HFF-Myc (cell line): ENCODE measurements around the gene DYSF.

Experiments used
- DNase-seq: peaks from one replicate; pipeline ENCODE4 v3.0.0-alpha.2; 2011; ENCODE audit warnings: low read depth; ENCODE audit errors: extremely low read depth
- H3K4me3 ChIP-seq: replicated peaks from 2 replicates; pipeline ENCODE4 v1.5.1; 2011; ENCODE audit warnings: low read depth, mild to moderate bottlenecking, control low read depth, low read length
- TF ChIP-seq, protein P1 (sequence below): IDR thresholded peaks from 2 replicates; pipeline ENCODE4 v1.5.1; 2012; ENCODE audit warnings: mild to moderate bottlenecking, low read depth, low read length, control low read depth; ENCODE audit errors: missing control alignments

Gene DYSF

DNA sequence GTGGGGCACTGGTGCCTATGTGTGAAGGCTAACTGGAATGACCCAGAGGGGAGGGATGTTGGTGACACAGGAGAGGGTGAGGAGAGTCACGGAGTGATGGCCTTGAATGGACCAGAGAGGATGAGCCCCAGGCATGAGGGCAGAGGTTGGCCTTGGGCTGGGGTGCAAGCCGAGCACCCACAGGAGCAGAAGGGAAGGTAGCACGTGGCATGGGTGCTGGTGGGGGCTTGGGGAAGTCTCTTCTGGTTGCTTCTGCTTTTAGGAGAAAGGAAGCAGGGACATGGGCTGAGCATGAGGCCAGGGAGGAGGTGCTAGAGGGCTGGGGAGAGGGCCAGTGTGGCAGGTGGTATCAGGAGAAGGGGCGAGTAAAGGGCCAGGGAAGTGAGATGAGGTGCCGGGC, 183.8 kb downstream of the DYSF start:
- H3K4me3 ChIP-seq, result no peak overlapping the region
- TF ChIP-seq, protein P1, sequence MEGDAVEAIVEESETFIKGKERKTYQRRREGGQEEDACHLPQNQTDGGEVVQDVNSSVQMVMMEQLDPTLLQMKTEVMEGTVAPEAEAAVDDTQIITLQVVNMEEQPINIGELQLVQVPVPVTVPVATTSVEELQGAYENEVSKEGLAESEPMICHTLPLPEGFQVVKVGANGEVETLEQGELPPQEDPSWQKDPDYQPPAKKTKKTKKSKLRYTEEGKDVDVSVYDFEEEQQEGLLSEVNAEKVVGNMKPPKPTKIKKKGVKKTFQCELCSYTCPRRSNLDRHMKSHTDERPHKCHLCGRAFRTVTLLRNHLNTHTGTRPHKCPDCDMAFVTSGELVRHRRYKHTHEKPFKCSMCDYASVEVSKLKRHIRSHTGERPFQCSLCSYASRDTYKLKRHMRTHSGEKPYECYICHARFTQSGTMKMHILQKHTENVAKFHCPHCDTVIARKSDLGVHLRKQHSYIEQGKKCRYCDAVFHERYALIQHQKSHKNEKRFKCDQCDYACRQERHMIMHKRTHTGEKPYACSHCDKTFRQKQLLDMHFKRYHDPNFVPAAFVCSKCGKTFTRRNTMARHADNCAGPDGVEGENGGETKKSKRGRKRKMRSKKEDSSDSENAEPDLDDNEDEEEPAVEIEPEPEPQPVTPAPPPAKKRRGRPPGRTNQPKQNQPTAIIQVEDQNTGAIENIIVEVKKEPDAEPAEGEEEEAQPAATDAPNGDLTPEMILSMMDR, result no peak
- DNase-seq, result no peak

DNA sequence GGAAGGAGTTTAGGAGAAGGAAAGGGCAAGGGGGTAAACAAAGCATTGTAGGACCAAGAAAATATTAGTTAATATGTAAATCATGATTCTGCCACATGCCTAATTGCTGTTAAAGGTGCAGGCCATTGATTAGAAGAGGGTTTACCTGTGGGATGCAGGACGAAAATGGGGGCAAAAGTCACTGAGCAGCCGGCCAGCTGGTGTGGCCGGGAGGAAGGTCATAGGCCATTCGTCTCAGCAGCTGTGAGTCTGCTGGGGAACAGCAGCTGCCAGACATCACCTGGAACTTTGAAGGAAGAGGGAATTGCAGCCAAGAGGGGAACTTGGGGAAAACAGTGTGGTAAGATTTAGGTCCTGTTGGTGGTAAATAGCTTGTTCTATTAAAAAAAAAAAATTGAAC, 184.4 kb downstream of the DYSF start:
- TF ChIP-seq, protein P1, result no peak
- DNase-seq, result no peak
- H3K4me3 ChIP-seq, result no peak overlapping the region

DNA sequence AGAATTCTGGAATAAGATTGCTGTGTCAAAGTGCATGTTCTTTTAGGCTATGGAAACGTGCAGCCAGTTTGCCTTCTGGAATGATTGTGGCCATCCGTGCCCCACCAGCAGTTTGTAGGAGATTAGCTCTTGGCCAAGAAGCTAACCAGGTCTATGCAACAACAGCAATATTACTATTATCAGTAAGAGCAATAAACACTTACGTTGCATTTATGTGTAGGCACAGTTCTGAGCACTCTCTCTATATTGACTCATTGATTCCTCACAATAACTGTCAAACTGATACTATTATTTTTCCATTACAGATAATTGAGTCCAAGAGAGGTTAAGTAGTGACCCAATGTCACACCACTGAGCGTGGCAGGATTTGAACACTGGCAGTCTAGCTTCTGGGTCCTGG, 186.4 kb downstream of the DYSF start:
- no peak for DNase-seq
- TF ChIP-seq, protein P1, result no peak
- H3K4me3 ChIP-seq, result no peak overlapping the region

DNA sequence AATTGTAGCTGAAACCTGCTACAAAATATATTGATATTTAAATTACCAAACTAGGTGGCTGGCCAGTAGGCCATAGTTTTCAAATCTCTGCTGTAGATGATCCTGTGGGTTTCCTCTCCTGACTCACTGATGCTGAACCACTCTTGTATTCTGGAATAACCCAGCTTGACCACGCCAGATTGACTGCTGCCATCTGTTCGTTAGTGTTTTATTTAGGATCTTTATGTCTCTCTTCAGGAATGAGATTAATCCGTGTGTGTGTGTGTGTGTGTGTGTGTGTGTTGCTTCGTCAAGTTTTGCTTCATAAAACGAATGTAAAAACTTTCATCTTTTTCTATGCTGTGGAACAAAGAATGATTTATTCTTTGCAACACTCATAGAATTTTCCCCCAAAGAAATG, 187.1 kb downstream of the DYSF start:
- no peak overlapping the region for H3K4me3 ChIP-seq
- TF ChIP-seq, protein P1, result no peak
- no peak for DNase-seq

DNA sequence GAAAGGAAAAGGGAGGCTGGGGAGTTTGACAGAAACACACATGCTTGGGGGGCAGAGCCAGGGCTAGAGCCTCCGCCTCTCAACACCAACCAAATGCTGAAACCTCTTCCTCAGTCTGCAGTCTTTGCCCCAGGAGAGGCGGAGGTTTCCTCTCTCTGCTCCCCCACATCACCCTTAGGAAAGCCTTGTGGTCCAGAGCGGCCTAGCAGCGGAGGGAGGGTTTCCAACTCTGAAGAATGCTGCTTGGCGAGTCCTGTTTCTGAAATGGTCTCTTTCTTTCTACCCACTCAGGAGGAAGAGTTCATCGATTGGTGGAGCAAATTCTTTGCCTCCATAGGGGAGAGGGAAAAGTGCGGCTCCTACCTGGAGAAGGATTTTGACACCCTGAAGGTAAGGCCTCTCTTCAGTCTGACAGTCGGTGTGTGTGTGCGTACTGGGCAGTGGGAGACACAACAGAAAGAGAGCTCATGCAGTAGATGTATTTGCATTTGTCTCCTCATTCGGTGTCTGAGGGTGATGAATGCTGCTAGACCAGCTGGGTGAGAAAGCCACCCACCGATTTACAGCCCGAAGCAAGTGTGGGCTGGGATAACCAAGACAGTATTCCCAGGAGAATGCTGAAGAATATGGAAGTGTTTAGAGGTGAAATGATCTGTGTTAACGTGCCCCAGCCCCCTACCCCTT, 190.5 kb downstream of the DYSF start:
- DNase-seq, result no peak
- H3K4me3 ChIP-seq, result no peak overlapping the region
- TF ChIP-seq, protein P1, result no peak

DNA sequence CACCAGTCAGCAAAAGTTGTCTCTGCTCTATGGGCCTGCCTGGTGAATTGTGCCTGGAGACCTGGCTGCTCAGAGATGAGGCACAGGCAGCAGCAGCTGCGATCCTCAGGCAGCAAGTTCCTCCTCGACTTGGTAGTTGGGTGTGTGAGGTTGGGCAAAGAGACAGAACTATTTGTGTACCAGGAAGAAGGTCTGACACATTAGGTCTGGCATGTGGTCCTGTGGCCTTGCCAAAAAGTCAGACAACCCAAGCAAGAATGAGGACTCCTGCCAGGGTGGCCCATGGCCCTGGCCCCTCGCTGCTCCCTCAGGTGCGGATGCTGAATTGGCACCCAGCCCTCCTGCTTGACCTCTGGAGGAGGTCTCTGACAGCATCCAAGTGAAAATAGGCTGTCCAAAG, 192.7 kb downstream of the DYSF start:
- H3K4me3 ChIP-seq, result no peak overlapping the region
- no peak for DNase-seq
- TF ChIP-seq, protein P1, result no peak

DNA sequence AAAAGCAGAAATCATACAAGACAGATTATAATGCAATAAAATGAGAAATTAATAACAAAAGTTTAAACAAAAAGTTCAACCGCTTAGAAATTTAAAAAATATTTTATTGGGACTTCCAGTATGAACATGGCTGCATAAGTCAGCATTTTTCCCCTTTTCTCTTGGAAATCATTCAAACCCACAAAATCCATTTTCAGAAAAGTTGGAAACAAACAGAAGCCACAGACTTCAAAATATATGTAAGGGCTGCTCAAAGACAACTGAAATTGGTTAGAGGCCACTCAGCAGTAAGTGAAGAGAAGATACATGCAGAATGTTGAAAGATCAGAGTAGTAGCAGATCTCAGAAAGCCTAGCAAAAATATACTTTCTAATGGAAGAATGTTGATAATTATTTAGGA, 194.0 kb downstream of the DYSF start:
- no peak overlapping the region for H3K4me3 ChIP-seq
- TF ChIP-seq, protein P1, result no peak
- DNase-seq, result no peak
